RPMI8226 (cell line): ENCODE measurements around the gene DTX2.
"Not testable (repeated sequence)": the region's sequence is repeated elsewhere in the genome, so short reads cannot be mapped to it uniquely, and the experiment has no call there.

Experiments
- DNase-seq: peaks from one replicate; pipeline ENCODE4 v3.0.0-alpha.2; 2015

The DTX2 gene

DNA sequence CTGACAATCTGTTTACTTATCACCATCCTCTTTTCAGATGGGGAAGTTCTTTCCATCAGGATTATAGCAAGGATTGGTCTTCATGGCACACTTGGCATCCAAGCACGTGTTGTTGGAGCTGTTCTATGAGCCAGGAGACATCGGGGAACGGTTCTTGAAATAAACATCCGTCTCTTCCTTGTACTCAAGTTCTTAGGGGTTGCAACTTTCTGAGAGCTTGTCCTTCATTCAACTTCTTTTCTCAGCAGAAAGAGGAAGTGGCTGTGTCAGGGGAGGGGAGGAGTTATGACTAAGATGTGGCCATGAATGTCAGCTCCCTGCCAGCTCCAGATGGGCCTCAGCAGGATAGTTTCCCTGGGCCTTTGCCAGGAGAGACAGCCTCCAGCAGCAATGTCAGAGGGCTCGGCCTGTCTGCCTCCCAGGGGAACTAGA is 15.9 kb upstream of the DTX2 start:
- peak; percentile 80 for DNase-seq

- DNase-seq, result not testable (repeated sequence)
These were observed 4.5 kb upstream of the DTX2 start for GRCh38 chr7:76457017-76457416.

- not testable (repeated sequence) for DNase-seq
These were observed 3.0 kb upstream of the DTX2 start for GRCh38 chr7:76458504-76458903.

GRCh38 chr7:76460767-76461166 is 742 bp upstream of the DTX2 start:
- DNase-seq, result not testable (repeated sequence)

DNA sequence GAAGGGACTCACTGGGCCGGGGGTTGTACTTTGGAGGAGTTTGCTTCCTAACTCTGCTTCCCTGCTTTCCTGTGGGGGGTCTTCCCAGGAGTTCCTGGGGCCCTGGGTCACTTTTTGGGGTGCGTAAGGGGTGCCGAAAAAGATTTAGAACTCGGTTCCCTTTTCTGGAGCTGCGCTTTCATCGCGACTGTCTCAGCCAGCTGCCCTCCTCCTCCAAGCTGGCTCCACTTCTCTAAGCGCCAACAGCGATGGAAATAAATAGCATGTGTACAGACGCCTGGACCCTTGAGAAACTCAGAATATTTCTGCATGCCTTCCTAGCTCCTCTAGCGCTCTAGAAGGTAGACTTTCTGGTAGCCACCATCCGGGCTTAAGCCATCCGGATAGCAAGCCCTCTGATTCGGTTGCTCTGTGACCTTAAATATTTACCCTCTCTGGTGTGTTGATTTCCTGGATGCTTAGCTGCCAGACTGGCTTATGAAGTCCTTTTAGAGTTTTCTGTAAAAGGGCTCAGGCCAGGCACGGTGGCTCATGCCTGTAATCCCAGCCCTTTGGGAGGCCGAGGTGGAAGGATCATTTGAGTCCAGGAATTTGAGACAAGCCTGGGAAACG is 868 bp downstream of the DTX2 start:
- DNase-seq, result not testable (repeated sequence)

GRCh38 chr7:76464959-76465358 is 3.5 kb downstream of the DTX2 start:
- not testable (repeated sequence) for DNase-seq

GRCh38 chr7:76465950-76466349 is 4.4 kb downstream of the DTX2 start:
- DNase-seq, result not testable (repeated sequence)

- DNase-seq, result not testable (repeated sequence)
These were observed 6.4 kb downstream of the DTX2 start for GRCh38 chr7:76467743-76468404.

DNA sequence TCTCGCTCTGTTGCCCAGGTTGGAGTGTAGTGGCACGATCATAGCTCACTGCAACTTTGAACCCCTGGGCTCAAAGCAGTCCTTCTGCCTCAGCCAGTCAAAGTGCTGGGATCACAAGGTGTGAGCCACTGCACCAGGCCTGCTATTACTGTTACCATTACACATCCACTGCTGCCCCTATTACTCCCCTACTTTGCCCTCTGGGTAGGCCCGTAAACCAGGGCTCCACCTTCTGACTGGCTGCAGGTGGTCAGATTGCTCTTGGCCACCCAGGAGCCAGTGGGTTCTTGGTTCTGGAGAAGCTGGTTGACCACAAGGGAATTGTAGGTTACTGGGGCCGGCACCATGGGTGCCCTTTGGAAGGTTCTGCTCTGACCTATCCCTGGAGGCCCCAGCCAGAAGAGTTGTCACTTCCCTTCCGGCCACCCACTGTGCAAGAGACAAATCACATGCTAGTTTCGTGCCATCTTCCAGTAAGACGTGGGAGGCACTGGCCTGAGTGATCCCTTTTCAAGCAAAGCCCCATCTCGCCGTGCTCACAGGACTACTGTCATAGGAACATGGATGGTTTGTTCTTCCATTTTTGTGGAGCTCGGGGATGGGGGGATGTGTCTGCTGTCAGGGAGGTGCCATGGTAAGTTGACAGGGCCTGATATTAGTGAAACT is 10.2 kb downstream of the DTX2 start:
- not testable (repeated sequence) for DNase-seq

GRCh38 chr7:76473097-76473496 is 11.6 kb downstream of the DTX2 start:
- not testable (repeated sequence) for DNase-seq

DNA sequence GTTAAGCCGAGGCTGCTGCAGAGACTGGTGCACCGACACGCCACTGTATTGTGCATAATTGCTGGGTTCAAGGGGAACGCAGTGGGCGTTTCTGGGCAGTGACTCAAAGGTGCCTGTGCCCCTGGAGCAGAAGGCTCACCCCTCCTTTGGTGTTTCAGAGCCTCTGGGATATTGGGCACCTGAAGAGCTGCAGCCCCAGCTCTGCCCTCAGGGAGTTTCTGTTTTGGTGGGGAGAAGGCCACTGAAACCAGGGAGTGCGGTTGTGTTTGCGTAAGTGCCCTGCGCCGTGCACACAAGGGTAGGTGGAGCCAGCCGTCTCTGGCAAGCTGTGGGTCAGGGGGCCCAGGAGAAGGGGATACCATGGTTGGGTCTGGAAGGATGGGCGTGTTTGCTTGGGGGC is 14.8 kb downstream of the DTX2 start:
- DNase-seq, result not testable (repeated sequence)

DNA sequence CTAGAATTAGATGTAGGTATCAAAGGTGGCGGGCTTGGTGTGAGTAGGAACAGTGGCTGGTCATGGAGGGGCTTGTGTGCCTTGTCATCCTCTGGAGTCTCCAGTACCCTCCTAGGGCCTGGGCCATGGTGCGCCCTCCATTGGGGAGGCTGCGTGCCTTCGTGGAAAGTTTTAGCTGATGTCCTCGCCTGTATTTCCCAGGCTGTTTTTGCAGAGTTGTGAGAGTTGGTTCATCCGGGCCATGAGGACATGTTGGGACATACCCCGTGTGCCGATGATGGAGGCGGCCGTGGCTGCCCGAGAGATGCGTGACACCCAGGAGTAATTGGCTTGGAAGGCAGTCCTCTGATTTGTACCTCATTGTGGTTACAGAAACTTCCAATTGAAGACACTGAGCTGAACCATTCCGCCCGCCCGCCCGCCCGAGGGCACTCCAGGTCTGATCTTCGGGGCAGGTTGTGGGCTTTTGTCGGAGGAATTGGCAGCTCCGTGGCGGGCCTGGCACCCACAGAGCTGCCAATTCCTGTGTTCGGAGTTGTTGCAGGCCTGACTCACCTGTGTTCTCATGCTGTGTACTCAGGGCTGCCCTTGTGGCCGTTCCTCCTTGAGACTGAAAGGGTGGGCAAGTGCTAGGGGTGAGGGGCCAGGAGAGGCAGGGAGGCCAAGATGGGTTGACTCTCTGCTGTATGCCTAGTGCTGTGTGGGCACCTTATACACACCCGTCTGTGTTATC is 15.4 kb downstream of the DTX2 start:
- DNase-seq, result not testable (repeated sequence)

DNA sequence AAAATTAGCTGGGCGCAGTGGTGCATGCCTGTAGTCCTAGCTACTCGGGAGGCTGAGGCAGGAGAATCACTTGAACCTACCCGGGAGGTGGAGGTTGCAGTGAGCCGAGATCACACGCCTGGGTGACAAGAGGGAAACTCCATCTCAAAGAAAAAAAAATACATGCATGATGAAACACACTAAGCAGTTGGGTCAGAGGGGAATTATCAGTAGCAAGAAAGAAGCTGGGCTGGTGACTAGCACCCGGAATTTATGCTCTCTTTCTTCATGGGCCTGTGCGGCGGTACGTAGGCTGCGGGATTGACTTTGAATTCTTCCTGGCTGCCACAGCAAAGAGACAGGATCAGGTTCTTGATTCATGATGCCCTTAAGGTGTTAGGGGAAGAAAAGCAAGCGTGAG is 18.1 kb downstream of the DTX2 start:
- not testable (repeated sequence) for DNase-seq

GRCh38 chr7:76480403-76481253 is 19.1 kb downstream of the DTX2 start:
- not testable (repeated sequence) for DNase-seq

GRCh38 chr7:76482660-76483059 is 21.2 kb downstream of the DTX2 start:
- not testable (repeated sequence) for DNase-seq

GRCh38 chr7:76483081-76483480 is 21.6 kb downstream of the DTX2 start:
- not testable (repeated sequence) for DNase-seq

DNA sequence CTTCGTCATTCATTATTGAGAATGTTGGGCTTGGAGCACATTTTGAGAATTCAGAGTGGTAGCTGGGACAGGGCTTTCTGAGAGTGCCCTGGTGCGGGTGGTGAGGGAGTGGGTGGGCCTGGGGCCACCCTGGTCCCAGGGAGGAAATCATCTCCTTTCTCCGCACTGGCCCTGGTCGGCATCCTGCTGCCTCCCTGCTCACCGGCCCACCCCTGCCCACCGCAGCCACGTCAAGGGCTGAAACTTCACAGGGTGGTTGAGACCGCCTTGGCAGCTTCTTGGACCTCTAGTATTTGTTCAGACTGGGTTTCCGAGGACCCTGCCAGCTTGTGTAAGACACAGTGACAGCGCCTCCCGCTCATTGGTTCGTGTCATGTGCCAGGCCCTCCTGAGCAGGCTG is 22.9 kb downstream of the DTX2 start:
- not testable (repeated sequence) for DNase-seq

GRCh38 chr7:76485822-76486610 is 24.5 kb downstream of the DTX2 start:
- DNase-seq, result not testable (repeated sequence)

GRCh38 chr7:76486618-76487017 is 25.1 kb downstream of the DTX2 start:
- DNase-seq, result not testable (repeated sequence)

DNA sequence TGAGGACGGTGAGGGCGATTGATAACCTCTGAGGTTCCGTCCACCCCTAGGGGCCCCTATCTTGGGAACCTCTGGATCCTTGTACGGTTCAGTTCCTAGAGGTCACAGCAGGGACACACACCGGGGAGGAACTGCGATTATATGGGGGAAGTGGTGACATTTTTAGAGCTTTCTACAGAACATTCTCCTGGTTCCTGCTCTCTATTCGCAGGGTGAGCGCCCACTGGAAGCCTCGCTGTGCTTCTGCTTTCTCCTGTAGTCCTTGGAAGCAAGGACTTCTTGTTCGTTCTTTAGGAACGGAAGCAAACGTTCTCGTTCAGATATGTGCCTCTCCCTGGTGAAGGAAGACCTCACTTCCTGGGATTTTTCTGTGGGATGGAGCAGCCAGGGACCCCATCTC is 26.5 kb downstream of the DTX2 start:
- DNase-seq, result not testable (repeated sequence)

DNA sequence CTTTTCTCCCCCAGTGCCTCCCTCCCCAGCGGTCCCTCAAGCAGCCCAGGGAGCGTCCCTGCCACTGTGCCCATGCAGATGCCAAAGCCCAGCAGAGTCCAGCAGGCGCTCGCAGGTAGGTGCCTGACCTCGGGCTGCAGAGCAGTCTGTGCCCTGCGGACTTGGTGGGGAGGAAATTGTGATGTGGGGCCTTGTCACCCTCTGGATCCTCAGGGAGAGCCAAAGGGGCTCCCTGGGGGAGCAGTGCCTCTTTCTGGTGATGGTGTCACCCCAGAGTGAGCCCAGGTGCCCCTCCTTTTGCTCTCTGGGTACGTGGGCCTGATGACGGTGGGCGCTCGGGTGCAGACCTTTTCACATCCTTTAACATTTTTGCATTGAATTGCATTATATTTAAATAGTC is 30.6 kb downstream of the DTX2 start:
- DNase-seq, result not testable (repeated sequence)
